ENCODE results near the gene IGSF3. TPM values are rescaled to one million over a fixed set of nuclear protein-coding genes. Genes with fewer than 3 reads are reported as not detected.
"Not testable (repeated sequence)": the region's sequence is repeated elsewhere in the genome, so short reads cannot be mapped to it uniquely, and the experiment has no call there.

The IGSF3 gene
- total and polyA plus RNA-seq, 10 donors = 0.09 to 1.2 (median 0.56) TPM

- Histone ChIP-seq H3K4me1 (peaks cover 0 to 5% (median 0%) of the 10 kb centered on the region in 6 donors), H3K27me3 (replicated peaks in 1 of 7) (no peaks in the 10 kb centered on the region), H3K9me3 (no peaks in the 10 kb centered on the region), H3K36me3 (no peaks in the 10 kb centered on the region), H3K27ac (no peak overlapping the region), H3K4me3 (no peak overlapping the region)
- TF ChIP-seq POLR2AphosphoS5 (IDR thresholded peaks at IDR 0.05) (no peak), POLR2A (IDR thresholded peaks at IDR 0.05) (no peak)
- no peak for DNase-seq
- WGBS, 5 donors = 57 to 79% (median 62%) methylated on average over 4 of the region's 4 CpGs
- intact Hi-C loops (cut with DNase I; ENCODE audit: low total_unique reads) = no loop called here
Measured at GRCh38 chr1:116628448-116628847, 39.1 kb downstream of the IGSF3 start.

- 62 to 83% (median 79%) methylated on average over 6 to 7 of the region's 7 CpGs for WGBS, 5 donors
- H3K4me1 ChIP-seq; intact Hi-C loops (cut with DNase I; ENCODE audit: low total_unique reads); H3K9me3 ChIP-seq; H3K27ac ChIP-seq; H3K27me3 ChIP-seq (replicated peaks in 1 of 7); H3K4me3 ChIP-seq; H3K36me3 ChIP-seq: not testable (repeated sequence)
- peak; percentile 74 for DNase-seq
Measured at GRCh38 chr1:116627357-116627756, 40.2 kb downstream of the IGSF3 start.

DNA sequence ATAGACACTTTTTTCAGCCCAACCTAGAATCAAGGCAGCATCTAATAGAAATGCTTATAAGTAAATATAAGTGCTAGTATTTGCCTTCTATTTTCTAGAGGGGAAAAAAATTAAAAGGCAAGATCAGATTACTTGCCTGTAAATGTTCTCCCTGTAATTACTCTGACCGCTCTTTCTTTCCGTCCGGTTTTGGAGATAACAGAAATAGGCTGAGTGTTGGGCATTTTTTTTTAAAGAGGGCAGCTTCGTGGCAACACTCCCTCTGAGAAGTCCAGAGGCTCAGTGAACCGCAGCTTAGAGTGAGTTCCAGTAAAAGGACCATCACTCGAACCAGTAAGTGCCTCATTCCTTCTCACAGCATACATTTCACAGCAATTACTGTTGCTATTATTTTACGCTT lies 40.6 kb downstream of the IGSF3 start:
- H3K4me3 ChIP-seq; DNase-seq; H3K9me3 ChIP-seq; intact Hi-C loops (cut with DNase I; ENCODE audit: low total_unique reads); H3K27ac ChIP-seq; H3K4me1 ChIP-seq; H3K36me3 ChIP-seq; H3K27me3 ChIP-seq (replicated peaks in 1 of 7): not testable (repeated sequence)
- WGBS, 5 donors = 57 to 80% (median 79%) methylated on average over 7 of the region's 7 CpGs

DNA sequence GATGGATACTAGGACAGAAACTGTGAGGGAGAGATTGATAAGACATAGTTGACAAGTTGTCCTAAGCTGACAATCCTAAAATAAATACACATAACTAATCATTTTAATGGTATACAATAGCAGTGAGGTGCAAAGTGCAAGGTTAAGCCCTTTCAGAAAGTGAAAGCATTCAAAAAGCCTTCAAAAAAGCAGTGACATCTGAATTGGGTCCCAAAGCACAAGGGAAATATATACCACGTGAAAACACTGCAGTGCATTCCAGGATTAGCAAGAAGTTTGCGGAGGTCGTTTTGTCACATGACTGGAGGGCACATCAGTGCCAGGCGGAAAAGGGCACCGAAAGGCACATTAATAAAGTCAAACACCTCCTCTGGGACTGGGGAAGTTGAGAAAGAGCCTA lies 42.4 kb downstream of the IGSF3 start:
- H3K4me3 ChIP-seq; H3K27ac ChIP-seq; DNase-seq; H3K4me1 ChIP-seq; intact Hi-C loops (cut with DNase I; ENCODE audit: low total_unique reads); H3K36me3 ChIP-seq; H3K27me3 ChIP-seq (replicated peaks in 1 of 7); H3K9me3 ChIP-seq: not testable (repeated sequence)
- WGBS, 5 donors = 76 to 86% (median 82%) methylated on average over 5 of the region's 5 CpGs

DNA sequence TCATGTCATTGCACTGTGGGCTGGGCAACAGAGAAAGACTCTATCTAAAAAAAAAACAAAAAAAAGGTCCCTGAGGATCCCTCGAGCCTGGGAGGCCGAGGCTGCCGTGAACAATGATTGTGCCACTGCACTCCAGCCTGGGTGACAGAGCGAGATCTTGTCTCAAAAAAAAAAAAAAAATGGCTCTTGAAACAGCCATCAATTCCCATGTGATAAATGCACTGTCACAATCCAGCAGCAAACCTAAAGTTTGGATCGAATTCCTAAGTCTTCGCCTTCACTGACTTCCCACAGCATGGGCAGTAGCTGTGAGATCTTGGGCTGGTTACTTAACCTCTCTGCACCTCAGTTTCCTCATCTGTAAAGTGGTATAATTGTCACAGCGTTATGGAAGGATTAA lies 43.5 kb downstream of the IGSF3 start:
- H3K4me1 ChIP-seq = peaks cover 0 to 5% (median 0%) of the 10 kb centered on the region in 6 donors
- WGBS, 5 donors = 81 to 97% (median 96%) methylated on average over 7 of the region's 7 CpGs
- H3K36me3 ChIP-seq = no peaks in the 10 kb centered on the region
- H3K27me3 ChIP-seq (replicated peaks in 1 of 7) = no peaks in the 10 kb centered on the region
- no peak overlapping the region for H3K4me3 ChIP-seq
- intact Hi-C loops (cut with DNase I; ENCODE audit: low total_unique reads) = no loop called here
- TF ChIP-seq POLR2AphosphoS5 (IDR thresholded peaks at IDR 0.05) = no peak
- TF ChIP-seq, protein P1, sequence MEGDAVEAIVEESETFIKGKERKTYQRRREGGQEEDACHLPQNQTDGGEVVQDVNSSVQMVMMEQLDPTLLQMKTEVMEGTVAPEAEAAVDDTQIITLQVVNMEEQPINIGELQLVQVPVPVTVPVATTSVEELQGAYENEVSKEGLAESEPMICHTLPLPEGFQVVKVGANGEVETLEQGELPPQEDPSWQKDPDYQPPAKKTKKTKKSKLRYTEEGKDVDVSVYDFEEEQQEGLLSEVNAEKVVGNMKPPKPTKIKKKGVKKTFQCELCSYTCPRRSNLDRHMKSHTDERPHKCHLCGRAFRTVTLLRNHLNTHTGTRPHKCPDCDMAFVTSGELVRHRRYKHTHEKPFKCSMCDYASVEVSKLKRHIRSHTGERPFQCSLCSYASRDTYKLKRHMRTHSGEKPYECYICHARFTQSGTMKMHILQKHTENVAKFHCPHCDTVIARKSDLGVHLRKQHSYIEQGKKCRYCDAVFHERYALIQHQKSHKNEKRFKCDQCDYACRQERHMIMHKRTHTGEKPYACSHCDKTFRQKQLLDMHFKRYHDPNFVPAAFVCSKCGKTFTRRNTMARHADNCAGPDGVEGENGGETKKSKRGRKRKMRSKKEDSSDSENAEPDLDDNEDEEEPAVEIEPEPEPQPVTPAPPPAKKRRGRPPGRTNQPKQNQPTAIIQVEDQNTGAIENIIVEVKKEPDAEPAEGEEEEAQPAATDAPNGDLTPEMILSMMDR (IDR thresholded peaks at IDR 0.05 in 8 of 11, conservative IDR thresholded peaks at IDR 0.05 in 3 of 11) = no peak
- no peak for TF ChIP-seq POLR2A (IDR thresholded peaks at IDR 0.05)
- no peaks in the 10 kb centered on the region for H3K9me3 ChIP-seq
- H3K27ac ChIP-seq = no peak overlapping the region
- no peak for DNase-seq

- H3K27me3 ChIP-seq (replicated peaks in 1 of 7); H3K4me1 ChIP-seq; intact Hi-C loops (cut with DNase I; ENCODE audit: low total_unique reads); DNase-seq; H3K4me3 ChIP-seq; H3K27ac ChIP-seq; H3K9me3 ChIP-seq; H3K36me3 ChIP-seq: not testable (repeated sequence)
- 63 to 76% (median 67%) methylated on average over 2 of the region's 2 CpGs for WGBS, 5 donors
Measured at GRCh38 chr1:116622496-116622895, 45.0 kb downstream of the IGSF3 start.

GRCh38 chr1:116621756-116622155 lies 45.8 kb downstream of the IGSF3 start:
- DNase-seq; H3K36me3 ChIP-seq; H3K27me3 ChIP-seq (replicated peaks in 1 of 7); H3K27ac ChIP-seq; H3K9me3 ChIP-seq; H3K4me1 ChIP-seq; intact Hi-C loops (cut with DNase I; ENCODE audit: low total_unique reads); H3K4me3 ChIP-seq: not testable (repeated sequence)
- 90 to 96% (median 94%) methylated on average over 2 of the region's 2 CpGs for WGBS, 5 donors

DNA sequence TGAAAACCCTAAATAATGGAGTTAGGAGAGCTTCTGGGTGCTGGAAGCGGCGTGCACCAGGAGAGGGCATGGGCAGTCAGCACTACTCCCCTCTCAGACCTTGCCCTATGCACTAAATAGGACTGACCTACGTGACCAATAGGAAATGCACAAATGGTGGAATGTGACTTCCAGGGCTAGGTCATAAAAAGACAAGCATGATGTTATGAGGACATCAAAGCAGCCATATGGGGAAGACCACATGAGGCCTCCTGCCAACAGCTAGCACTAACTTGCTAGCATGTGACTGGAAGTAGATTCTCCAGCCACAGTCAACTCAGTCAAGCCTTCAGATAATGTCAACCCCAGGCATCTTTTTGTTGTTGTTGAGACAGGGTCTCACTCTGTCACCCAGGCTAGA lies 47.1 kb downstream of the IGSF3 start:
- DNase-seq = not testable (repeated sequence)

DNA sequence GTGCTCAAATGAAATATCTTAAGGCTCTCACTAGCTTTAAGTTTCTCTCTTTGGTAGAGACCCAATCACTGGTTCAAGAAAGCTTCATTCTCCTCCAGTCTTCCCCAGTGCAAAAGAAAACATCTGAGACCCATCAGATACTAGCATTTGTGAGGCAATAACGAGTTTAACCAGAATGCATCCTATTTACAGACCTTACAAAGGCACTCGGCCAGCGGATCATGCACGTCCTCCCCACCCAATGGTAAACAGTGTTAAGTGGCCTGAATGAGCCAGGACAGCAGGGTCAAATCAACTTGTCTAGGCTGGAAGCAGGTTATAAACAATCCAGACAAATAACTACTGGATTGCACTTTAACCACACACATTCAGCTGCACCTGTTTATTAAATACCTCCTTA lies 48.4 kb downstream of the IGSF3 start:
- H3K4me1 ChIP-seq; H3K27me3 ChIP-seq (replicated peaks in 1 of 7); H3K36me3 ChIP-seq; H3K27ac ChIP-seq; intact Hi-C loops (cut with DNase I; ENCODE audit: low total_unique reads); DNase-seq; H3K4me3 ChIP-seq; H3K9me3 ChIP-seq: not testable (repeated sequence)
- WGBS, 5 donors = 57 to 74% (median 70%) methylated on average over 4 of the region's 4 CpGs

More for the DNA sequence above, 47.1 kb downstream of the IGSF3 start:
- intact Hi-C loops (cut with DNase I; ENCODE audit: low total_unique reads); H3K4me3 ChIP-seq; H3K4me1 ChIP-seq; H3K27me3 ChIP-seq (replicated peaks in 1 of 7); H3K9me3 ChIP-seq; H3K27ac ChIP-seq; H3K36me3 ChIP-seq: not testable (repeated sequence)
- WGBS, 5 donors = 84 to 95% (median 93%) methylated on average over 3 of the region's 3 CpGs
